Testis (tissue), 3 donors: ENCODE results near the gene MSRB3. TPM values are rescaled to one million over a fixed set of nuclear protein-coding genes. Genes with fewer than 3 reads are reported as not detected.

Source experiments
- DNase-seq: peaks from one replicate; pipeline ENCODE4 v3.0.0-alpha.2; 2019
- H3K27ac ChIP-seq, 2 donors: fragments of 200-600 bp; sonication (generic); one replicate each; pipeline ENCODE4 v1.5.1; 2019
- H3K27me3 ChIP-seq: fragments of 200-600 bp; sonication (generic); one replicate; pipeline ENCODE4 v1.5.1; 2019
- H3K36me3 ChIP-seq: fragments of 200-600 bp; sonication (generic); one replicate; pipeline ENCODE4 v1.5.1; 2017; ENCODE audit warnings: low read depth; ENCODE audit errors: missing control alignments
- H3K4me1 ChIP-seq: fragments of 200-600 bp; sonication (generic); one replicate; pipeline ENCODE4 v1.5.1; 2019
- H3K4me3 ChIP-seq, 2 donors: fragments of 200-600 bp; sonication (generic); one replicate each; pipeline ENCODE4 v1.5.1; 2017 to 2019
- H3K9me3 ChIP-seq: fragments of 200-600 bp; sonication (generic); one replicate; pipeline ENCODE4 v1.5.1; 2017
- CTCF ChIP-seq, 3 experiments: fragments of 450-650 bp in 2 of 3; fragments of 200-600 bp in 1 of 3; sonication (generic) in 1 of 3; IDR thresholded peaks; one replicate each; pipeline ENCODE4 v1.5.1; 2016 to 2019; ENCODE audit warnings: antibody characterized with exemption in 3 of 3, mild to moderate bottlenecking in 2 of 3, moderate library complexity in 1 of 3
- POLR2A ChIP-seq: fragments of 450-650 bp; IDR thresholded peaks from one replicate; pipeline ENCODE4 v1.6.1; 2017; ENCODE audit warnings: antibody characterized with exemption, mild to moderate bottlenecking, moderate library complexity
- WGBS, 2 donors: methylation state at CpG; one replicate each; pipeline ENCODE4 v1.1.5; 2018; 5-methylcytosine and 5-hydroxymethylcytosine counted together
- intact Hi-C: fragments of 100-400 bp; cut with DNase I; formaldehyde crosslinking; loops from one replicate; pipeline ENCODE4 v1.15.1; 2023; ENCODE audit warnings: low total_unique reads
- polyA plus RNA-seq: library from polyadenylated mRNA; stranded (reverse); fragments of 350-450 nt; fragmentation: Illumina TruSeq; extraction: RNeasy Lipid Tissue Mini Kit (QIAGEN cat#74804); gene quantifications from one replicate; pipeline ENCODE4 v1.2.3, GENCODE V29; 2014; ENCODE audit warnings: low read depth, low replicate concordance; ENCODE audit not compliant: insufficient read depth
- total RNA-seq, 2 donors: library from RNA; depleted of rRNA; stranded (reverse); fragments of >200 nt; gene quantifications; one replicate each; pipeline ENCODE4 v1.2.3, GENCODE V29; 2016

Gene MSRB3
- total and polyA plus RNA-seq, 3 donors from 2014 or later = 15.1 to 20.0 (median 17.2) TPM

DNA sequence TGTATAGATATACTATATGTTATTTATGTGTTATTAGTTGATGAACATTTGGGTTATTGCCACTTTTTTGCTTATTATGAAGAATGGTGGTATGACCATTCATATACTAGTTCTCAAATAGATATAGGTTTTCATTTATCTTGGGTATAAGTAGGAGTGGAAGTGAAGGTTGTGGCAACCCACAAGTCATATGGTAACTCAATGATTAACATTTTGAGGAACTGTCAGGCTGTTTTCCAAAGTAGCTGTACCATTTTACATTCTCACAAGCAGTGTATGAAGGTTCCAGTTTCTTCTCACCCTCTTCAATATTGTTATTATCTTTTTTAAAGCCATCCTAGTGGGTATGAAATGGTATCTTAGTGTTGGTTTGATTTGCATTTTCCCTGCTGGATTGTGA, 19.0 kb upstream of the MSRB3 start:
- Histone ChIP-seq H3K27ac (no peak overlapping the region), H3K9me3 (no peaks in the 10 kb centered on the region), H3K4me1 (no peaks in the 10 kb centered on the region), H3K36me3 (no peaks in the 10 kb centered on the region), H3K4me3 (no peak overlapping the region), H3K27me3 (no peaks in the 10 kb centered on the region)
- DNase-seq = no peak
- TF ChIP-seq POLR2A (no peak), CTCF (IDR thresholded peaks at IDR 0.05) (no peak)
- intact Hi-C loops = no loop called here

DNA sequence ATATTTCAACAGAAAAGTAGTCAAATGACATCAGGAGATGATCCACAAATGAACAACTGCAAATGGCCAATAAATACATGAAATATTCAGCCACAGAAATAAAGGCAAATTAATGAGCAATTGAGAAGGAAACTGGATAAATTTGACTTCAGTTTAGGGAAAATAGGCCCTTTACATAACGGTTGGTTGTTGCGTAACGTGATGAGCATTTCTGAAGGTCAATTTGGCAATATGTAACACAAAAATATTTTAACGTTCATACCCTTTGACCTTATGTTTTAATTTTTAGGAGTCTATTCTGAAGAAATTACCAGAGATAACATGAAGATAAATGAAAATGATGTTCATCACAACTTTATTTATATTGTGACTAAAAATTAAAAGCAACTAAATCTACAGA, 14.7 kb upstream of the MSRB3 start:
- H3K27me3 ChIP-seq = no peaks in the 10 kb centered on the region
- no peak overlapping the region for H3K27ac ChIP-seq
- H3K36me3 ChIP-seq = no peaks in the 10 kb centered on the region
- no peaks in the 10 kb centered on the region for H3K4me1 ChIP-seq
- no peak for TF ChIP-seq POLR2A
- no peak for TF ChIP-seq CTCF (IDR thresholded peaks at IDR 0.05)
- intact Hi-C loops = no loop called here
- no peaks in the 10 kb centered on the region for H3K9me3 ChIP-seq
- DNase-seq = no peak
- no peak overlapping the region for H3K4me3 ChIP-seq
- 65 to 68% methylated on average over 4 of the region's 4 CpGs for WGBS, 2 donors

DNA sequence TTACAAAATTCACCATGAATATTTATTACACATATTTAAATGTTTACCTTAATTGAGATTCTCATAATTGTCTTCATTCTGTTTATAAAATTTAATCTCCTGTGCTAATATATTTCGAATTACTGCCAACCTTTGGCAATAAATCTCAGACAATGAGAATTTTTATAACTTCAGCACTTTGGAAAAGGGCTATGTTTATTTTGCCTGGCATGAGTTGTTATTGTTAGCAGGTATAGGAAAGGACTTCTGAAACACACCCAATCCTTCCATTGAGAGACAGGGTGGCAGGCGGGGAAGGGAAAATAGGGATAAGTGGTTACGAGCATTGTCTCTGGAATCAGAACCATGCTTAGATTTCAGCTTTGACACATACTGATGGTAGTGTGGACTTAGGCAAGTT, 12.1 kb upstream of the MSRB3 start:
- no peak overlapping the region for H3K4me3 ChIP-seq
- WGBS, 2 donors = 88 to 97% methylated on average over 3 of the region's 3 CpGs
- intact Hi-C loops = no loop called here
- H3K4me1 ChIP-seq = no peaks in the 10 kb centered on the region
- TF ChIP-seq CTCF (IDR thresholded peaks at IDR 0.05) = no peak
- no peak for TF ChIP-seq POLR2A
- no peak for DNase-seq
- H3K9me3 ChIP-seq = no peaks in the 10 kb centered on the region
- H3K27me3 ChIP-seq = no peaks in the 10 kb centered on the region
- no peak overlapping the region for H3K27ac ChIP-seq
- no peaks in the 10 kb centered on the region for H3K36me3 ChIP-seq

DNA sequence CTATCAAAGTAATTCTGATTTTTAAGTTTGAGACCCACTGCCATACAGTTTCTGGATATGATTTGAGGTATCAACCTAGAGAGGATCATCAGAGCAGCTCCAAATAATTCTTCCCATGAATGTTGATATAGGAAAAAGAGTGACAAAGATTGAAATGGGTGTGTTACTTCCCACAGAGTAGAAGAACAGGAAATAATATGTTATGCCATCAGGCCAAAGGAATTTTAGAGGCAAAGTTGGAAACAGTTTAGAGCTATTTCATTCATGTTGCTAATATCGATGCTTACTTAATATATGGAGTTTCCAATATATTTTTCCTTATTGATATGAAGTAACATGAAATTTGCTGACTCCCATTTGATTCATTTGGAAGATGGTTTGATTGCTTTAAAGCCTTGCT, 8.9 kb upstream of the MSRB3 start:
- TF ChIP-seq CTCF (IDR thresholded peaks at IDR 0.05) (no peak), POLR2A (no peak)
- H3K27me3 ChIP-seq = no peaks in the 10 kb centered on the region
- no peak for DNase-seq
- no peaks in the 10 kb centered on the region for H3K4me1 ChIP-seq
- 88 to 94% methylated on average over 1 of the region's 1 CpG for WGBS, 2 donors
- intact Hi-C loops = no loop called here
- no peak overlapping the region for H3K27ac ChIP-seq
- H3K9me3 ChIP-seq = no peaks in the 10 kb centered on the region
- no peak overlapping the region for H3K4me3 ChIP-seq
- no peaks in the 10 kb centered on the region for H3K36me3 ChIP-seq

DNA sequence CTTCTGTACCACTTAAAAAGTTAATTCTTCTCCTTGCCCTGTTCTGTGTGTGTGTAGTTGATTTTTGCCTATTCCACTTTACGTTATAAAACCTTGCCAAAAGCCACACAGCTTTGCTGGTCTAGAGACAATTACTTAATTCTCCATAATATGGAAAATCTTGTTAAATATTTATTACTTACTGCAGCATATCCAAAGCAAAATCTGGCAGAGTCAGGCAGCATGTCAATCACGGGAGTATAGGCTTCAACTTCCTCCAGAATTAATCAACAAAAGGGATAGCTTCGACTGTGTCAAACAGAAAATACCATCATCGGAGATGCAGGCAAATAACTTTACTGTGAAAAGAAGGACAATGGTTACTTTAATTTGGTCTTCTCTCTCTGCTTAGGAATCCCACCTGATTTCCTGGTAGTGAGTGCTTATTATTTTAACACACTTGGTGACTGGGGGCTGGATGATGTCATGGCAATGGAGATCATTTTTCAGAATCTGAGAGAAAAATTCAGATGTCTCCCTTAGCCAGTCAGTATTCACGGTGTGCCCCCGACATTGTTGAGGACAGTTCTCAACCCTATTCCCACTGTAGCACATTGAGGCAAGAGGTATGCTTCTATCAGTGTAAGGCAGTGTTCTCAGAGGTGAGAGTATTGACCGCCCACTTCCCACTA, 3.7 kb upstream of the MSRB3 start:
- WGBS, 2 donors = 88 to 90% methylated on average over 7 of the region's 7 CpGs
- Histone ChIP-seq H3K27ac (no peak overlapping the region), H3K36me3 (no peaks in the 10 kb centered on the region), H3K27me3 (no peaks in the 10 kb centered on the region), H3K9me3 (no peaks in the 10 kb centered on the region), H3K4me3 (no peak overlapping the region), H3K4me1 (no peaks in the 10 kb centered on the region)
- no peak for DNase-seq
- intact Hi-C loops = no loop called here
- no peak for TF ChIP-seq POLR2A
- no peak for TF ChIP-seq CTCF (IDR thresholded peaks at IDR 0.05)
